HG02885 (cell line): ENCODE results near the gene RAB11FIP5.
"Not testable (repeated sequence)": the region's sequence is repeated elsewhere in the genome, so short reads cannot be mapped to it uniquely, and the experiment has no call there.

ENCODE experiments used
- ATAC-seq: cut with Tn5 transposase; IDR thresholded peaks from one replicate; pipeline ENCODE4 v1.9.1; 2021; ENCODE audit warnings: mild to moderate bottlenecking; ENCODE audit not compliant: unreplicated experiment, poor library complexity

Gene RAB11FIP5

GRCh38 chr2:73112026-73112912, 479 bp downstream of the RAB11FIP5 start:
- peak; percentile 23 for ATAC-seq

- no peak for ATAC-seq
Measured at GRCh38 chr2:73111073-73112025, 1.4 kb downstream of the RAB11FIP5 start.

- no peak for ATAC-seq
Measured at GRCh38 chr2:73110168-73111072, 2.3 kb downstream of the RAB11FIP5 start.

GRCh38 chr2:73109431-73110167, 3.1 kb downstream of the RAB11FIP5 start:
- ATAC-seq, result no peak

GRCh38 chr2:73107211-73107926, 5.4 kb downstream of the RAB11FIP5 start:
- no peak for ATAC-seq

GRCh38 chr2:73106791-73107190, 6.0 kb downstream of the RAB11FIP5 start:
- no peak for ATAC-seq

GRCh38 chr2:73105511-73105971, 7.2 kb downstream of the RAB11FIP5 start:
- no peak for ATAC-seq

- ATAC-seq, result no peak
Measured at GRCh38 chr2:73104933-73105332, 7.8 kb downstream of the RAB11FIP5 start.

- ATAC-seq, result no peak
Measured at GRCh38 chr2:73103018-73103542, 9.7 kb downstream of the RAB11FIP5 start.

GRCh38 chr2:73101626-73102256, 11.0 kb downstream of the RAB11FIP5 start:
- ATAC-seq, result no peak

GRCh38 chr2:73100956-73101355, 11.8 kb downstream of the RAB11FIP5 start:
- ATAC-seq, result no peak

GRCh38 chr2:73099486-73099885, 13.3 kb downstream of the RAB11FIP5 start:
- ATAC-seq, result no peak

GRCh38 chr2:73095910-73096309, 16.8 kb downstream of the RAB11FIP5 start:
- no peak for ATAC-seq

GRCh38 chr2:73093601-73094218, 19.0 kb downstream of the RAB11FIP5 start:
- not testable (repeated sequence) for ATAC-seq

- no peak for ATAC-seq
Measured at GRCh38 chr2:73092146-73092783, 20.5 kb downstream of the RAB11FIP5 start.

- ATAC-seq, result no peak
Measured at GRCh38 chr2:73091696-73092095, 21.1 kb downstream of the RAB11FIP5 start.

- ATAC-seq, result no peak
Measured at GRCh38 chr2:73091164-73091563, 21.6 kb downstream of the RAB11FIP5 start.
